ENCODE data around the gene OTUD6A. TPM values are rescaled to one million over a fixed set of nuclear protein-coding genes. Genes with fewer than 3 reads are reported as not detected.

Gene OTUD6A
- total RNA-seq, 1 experiment from 2014 or later: not detected

DNA sequence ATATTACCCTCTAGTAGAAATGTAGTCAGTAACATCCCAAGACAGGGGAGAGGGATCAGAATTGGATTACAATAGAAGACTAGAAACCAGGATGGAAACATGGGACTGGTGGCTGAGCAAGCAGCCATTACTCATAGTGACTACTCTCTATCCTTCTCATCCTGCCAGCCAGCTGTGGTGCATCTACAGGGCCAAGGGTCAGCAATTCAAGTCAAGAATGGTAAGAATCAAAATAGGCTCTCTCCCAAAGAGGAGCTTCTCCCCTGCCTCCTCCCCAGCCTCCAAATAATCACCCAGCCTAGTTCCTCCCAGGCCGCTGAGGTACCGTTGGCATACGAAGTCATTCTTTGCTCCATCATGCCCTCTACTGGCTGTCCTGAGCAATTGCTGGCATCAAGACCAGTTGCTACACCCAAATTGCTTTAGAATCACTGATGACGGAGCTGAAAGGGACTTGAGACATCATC, 31.9 kb upstream of the OTUD6A start:
- Histone ChIP-seq H3K27me3 (ENCODE audit: insufficient read depth, low read length) (no peaks in the 10 kb centered on the region), H3K36me3 (ENCODE audit: control insufficient read depth in 1 of 2, insufficient read depth in 2 of 2, low read length in 2 of 2) (no peaks in the 10 kb centered on the region), H3K4me2 (ENCODE audit: low read length) (no peak overlapping the region), H3K4me3 (replicated peaks in 1 of 2; ENCODE audit: low read depth in 1 of 2, low read length in 2 of 2) (no peak overlapping the region), H2AFZ (ENCODE audit: low read depth, low read length, poor library complexity, severe bottlenecking) (no peak overlapping the region), H3K9ac (ENCODE audit: low read length) (no peak overlapping the region), H4K20me1 (ENCODE audit: insufficient read depth) (no peaks in the 10 kb centered on the region), H3K9me2 (ENCODE audit: insufficient read depth) (no peaks in the 10 kb centered on the region), H3K9me3 (ENCODE audit: control insufficient read depth in 1 of 2, insufficient read depth in 1 of 2, low read depth in 1 of 2, low read length in 2 of 2) (no peaks in the 10 kb centered on the region), H3K4me1 (ENCODE audit: control insufficient read depth in 1 of 2, insufficient read depth in 2 of 2, low read length in 2 of 2) (peaks cover 2 to 10% of the 10 kb centered on the region in 2 experiments; a peak in 2 of 4 replicates), H3K27ac (ENCODE audit: low read depth, low read length) (no peak overlapping the region), H3K79me2 (ENCODE audit: insufficient read depth, low read length) (no peaks in the 10 kb centered on the region)
- intact Hi-C loops (cut with micrococcal nuclease): loop anchor here (1.0 to 5.0 kb wide), 3 partner anchors 413 to 537 kb away; partner anchors contain the start of gene EDA
- no TSS peak for BruUV-seq (replicated peaks)
- DNase-seq (ENCODE audit: low read depth, low spot score) (peak; percentile 22), ATAC-seq (peak; percentile 80)
- RAD21 ChIA-PET (ENCODE audit: low non-redundant PET in 1 of 2, low total read pairs in 2 of 2, uncharacterized antibody in 2 of 2, unreplicated experiment in 2 of 2): interaction anchor here in 1 of 2 experiments (1.2 kb wide), 1 partner anchor 537 kb away, joined by 5 read pairs; no protein-coding TSS in a partner anchor
- TF ChIP-seq, protein P1, sequence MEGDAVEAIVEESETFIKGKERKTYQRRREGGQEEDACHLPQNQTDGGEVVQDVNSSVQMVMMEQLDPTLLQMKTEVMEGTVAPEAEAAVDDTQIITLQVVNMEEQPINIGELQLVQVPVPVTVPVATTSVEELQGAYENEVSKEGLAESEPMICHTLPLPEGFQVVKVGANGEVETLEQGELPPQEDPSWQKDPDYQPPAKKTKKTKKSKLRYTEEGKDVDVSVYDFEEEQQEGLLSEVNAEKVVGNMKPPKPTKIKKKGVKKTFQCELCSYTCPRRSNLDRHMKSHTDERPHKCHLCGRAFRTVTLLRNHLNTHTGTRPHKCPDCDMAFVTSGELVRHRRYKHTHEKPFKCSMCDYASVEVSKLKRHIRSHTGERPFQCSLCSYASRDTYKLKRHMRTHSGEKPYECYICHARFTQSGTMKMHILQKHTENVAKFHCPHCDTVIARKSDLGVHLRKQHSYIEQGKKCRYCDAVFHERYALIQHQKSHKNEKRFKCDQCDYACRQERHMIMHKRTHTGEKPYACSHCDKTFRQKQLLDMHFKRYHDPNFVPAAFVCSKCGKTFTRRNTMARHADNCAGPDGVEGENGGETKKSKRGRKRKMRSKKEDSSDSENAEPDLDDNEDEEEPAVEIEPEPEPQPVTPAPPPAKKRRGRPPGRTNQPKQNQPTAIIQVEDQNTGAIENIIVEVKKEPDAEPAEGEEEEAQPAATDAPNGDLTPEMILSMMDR (IDR thresholded peaks at IDR 0.05 in 2 of 3, conservative IDR thresholded peaks at IDR 0.05 in 1 of 3; ENCODE audit: borderline replicate concordance in 1 of 3, insufficient read depth in 1 of 3, low read depth in 2 of 3, low read length in 2 of 3): peak; percentile 38 to 72 (median 64); a peak in 5 of 6 replicates
- no peak for TF ChIP-seq ELF1 (IDR thresholded peaks at IDR 0.05; ENCODE audit: borderline replicate concordance, low read depth)
- TF ChIP-seq POLR2A (IDR thresholded peaks at IDR 0.05; ENCODE audit: borderline replicate concordance, extremely low read depth, insufficient read depth, insufficient read length): no peak
- TF ChIP-seq RAD21 (IDR thresholded peaks at IDR 0.05; ENCODE audit: low read depth): peak; percentile 76
- TF ChIP-seq, protein P2, sequence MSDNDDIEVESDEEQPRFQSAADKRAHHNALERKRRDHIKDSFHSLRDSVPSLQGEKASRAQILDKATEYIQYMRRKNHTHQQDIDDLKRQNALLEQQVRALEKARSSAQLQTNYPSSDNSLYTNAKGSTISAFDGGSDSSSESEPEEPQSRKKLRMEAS (IDR thresholded peaks at IDR 0.05): no peak
- POLR2A ChIA-PET: no interaction called here
- CTCF ChIA-PET: interaction anchor here (0.6 to 1.7 kb wide), 15 partner anchors 9 to 606 kb away, joined by 3 to 13 read pairs (median 3); no protein-coding TSS in a partner anchor

DNA sequence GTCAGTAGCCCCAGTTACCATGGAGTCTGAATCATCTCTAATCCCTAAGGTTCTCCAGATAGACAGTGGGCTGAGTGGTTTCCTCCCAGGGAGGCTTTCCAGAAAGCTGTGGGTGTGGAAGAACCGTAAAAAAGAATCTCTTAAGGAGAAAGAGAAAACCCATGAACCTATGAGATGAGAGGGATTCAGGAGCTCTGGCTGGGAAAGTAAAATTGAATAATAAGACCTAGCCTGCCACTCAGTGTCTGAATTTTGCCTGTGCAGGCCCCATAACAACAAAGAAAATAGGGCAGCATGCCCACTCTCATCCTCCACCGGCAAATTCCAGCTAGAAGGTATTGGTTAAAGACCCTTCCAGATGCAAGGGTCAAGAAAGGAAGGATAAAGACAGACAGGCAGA, 29.5 kb upstream of the OTUD6A start:
- DNase-seq (ENCODE audit: low read depth, low spot score) (no peak), ATAC-seq (no peak)
- CTCF ChIA-PET: interaction anchor here (1.1 to 3.7 kb wide), 3 partner anchors 9 to 529 kb away, joined by 3 to 20 read pairs (median 4); no protein-coding TSS in a partner anchor
- RAD21 ChIA-PET (ENCODE audit: low non-redundant PET in 1 of 2, low total read pairs in 2 of 2, uncharacterized antibody in 2 of 2, unreplicated experiment in 2 of 2): interaction anchor here in 1 of 2 experiments (0.6 kb wide), 1 partner anchor 632 kb away, joined by 3 read pairs; no protein-coding TSS in a partner anchor
- H4K20me1 ChIP-seq (ENCODE audit: insufficient read depth): no peaks in the 10 kb centered on the region
- no peak overlapping the region for H3K27ac ChIP-seq (ENCODE audit: low read depth, low read length)
- H3K9ac ChIP-seq (ENCODE audit: low read length): no peak overlapping the region
- no peak overlapping the region for H3K4me2 ChIP-seq (ENCODE audit: low read length)
- POLR2A ChIA-PET: no interaction called here
- no peaks in the 10 kb centered on the region for H3K36me3 ChIP-seq (ENCODE audit: control insufficient read depth in 1 of 2, insufficient read depth in 2 of 2, low read length in 2 of 2)
- H3K79me2 ChIP-seq (ENCODE audit: insufficient read depth, low read length): no peaks in the 10 kb centered on the region
- no peak overlapping the region for H3K4me3 ChIP-seq (replicated peaks in 1 of 2; ENCODE audit: low read depth in 1 of 2, low read length in 2 of 2)
- H2AFZ ChIP-seq (ENCODE audit: low read depth, low read length, poor library complexity, severe bottlenecking): no peak overlapping the region
- H3K9me2 ChIP-seq (ENCODE audit: insufficient read depth): no peaks in the 10 kb centered on the region
- no peaks in the 10 kb centered on the region for H3K4me1 ChIP-seq (ENCODE audit: control insufficient read depth in 1 of 2, insufficient read depth in 2 of 2, low read length in 2 of 2)
- H3K9me3 ChIP-seq (ENCODE audit: control insufficient read depth in 1 of 2, insufficient read depth in 1 of 2, low read depth in 1 of 2, low read length in 2 of 2): no peaks in the 10 kb centered on the region
- no TSS peak for BruUV-seq (replicated peaks)
- intact Hi-C loops (cut with micrococcal nuclease): loop anchor here (2.0 to 5.0 kb wide), 2 partner anchors 64 to 415 kb away; partner anchors contain the start of gene EDA
- no peaks in the 10 kb centered on the region for H3K27me3 ChIP-seq (ENCODE audit: insufficient read depth, low read length)
- TF ChIP-seq JUND (IDR thresholded peaks at IDR 0.05): no peak
- no peak for TF ChIP-seq EZH2 (IDR thresholded peaks at IDR 0.05)
- no peak for TF ChIP-seq FOSL1 (IDR thresholded peaks at IDR 0.05; ENCODE audit: low read depth)
- TF ChIP-seq, protein P2 (IDR thresholded peaks at IDR 0.05): no peak
- no peak for TF ChIP-seq SP1 (IDR thresholded peaks at IDR 0.05; ENCODE audit: low read depth)
- TF ChIP-seq RAD21 (IDR thresholded peaks at IDR 0.05; ENCODE audit: low read depth): no peak
- no peak for TF ChIP-seq EZH2phosphoT487 (IDR thresholded peaks at IDR 0.05; ENCODE audit: borderline replicate concordance)
- TF ChIP-seq SRF (IDR thresholded peaks at IDR 0.05; ENCODE audit: low read depth): no peak
- TF ChIP-seq POLR2A (IDR thresholded peaks at IDR 0.05; ENCODE audit: borderline replicate concordance, extremely low read depth, insufficient read depth, insufficient read length): no peak
- no peak for TF ChIP-seq ELF1 (IDR thresholded peaks at IDR 0.05; ENCODE audit: borderline replicate concordance, low read depth)
- TF ChIP-seq, protein P1 (IDR thresholded peaks at IDR 0.05 in 2 of 3, conservative IDR thresholded peaks at IDR 0.05 in 1 of 3; ENCODE audit: borderline replicate concordance in 1 of 3, insufficient read depth in 1 of 3, low read depth in 2 of 3, low read length in 2 of 3): no peak

Data from HCT116 (cell line).